T-helper 2 cell (primary cell): Measurements from ENCODE around the gene OR2V2.
"Not testable (repeated sequence)": the region's sequence is repeated elsewhere in the genome, so short reads cannot be mapped to it uniquely, and the experiment has no call there.

ENCODE experiments used
- DNase-seq, 5 experiments: peaks; one replicate each; pipeline versions ENCODE4 v3.0.0 to v3.0.0-alpha.2; 2012 to 2022
- total RNA-seq, 2 donors: gene quantifications; one replicate each; lab custom pipeline; 2026; lab: John Stamatoyannopoulos, UW

OR2V2 gene
- 0 reads per million in 2 donors for total RNA-seq

- DNase-seq: not testable (repeated sequence)
Measured at GRCh38 chr5:181146927-181147636, at the start of gene OR2V2. Gene OR2V2 (plus strand): TSS chr5:181147586. CDS start chr5:181154943, 7,357 bp downstream.

GRCh38 chr5:181097759-181098491 lies 49.5 kb upstream of the OR2V2 start:
- DNase-seq: not testable (repeated sequence)

- no peak for DNase-seq
Measured at GRCh38 chr5:181098762-181099601, 48.4 kb upstream of the OR2V2 start.

- no peak for DNase-seq
Measured at GRCh38 chr5:181099602-181100086, 47.7 kb upstream of the OR2V2 start.

GRCh38 chr5:181100121-181100875 lies 47.1 kb upstream of the OR2V2 start:
- no peak for DNase-seq

GRCh38 chr5:181101030-181101641 lies 46.2 kb upstream of the OR2V2 start:
- DNase-seq: not testable (repeated sequence)

- DNase-seq: not testable (repeated sequence)
Measured at GRCh38 chr5:181101930-181102674, 45.3 kb upstream of the OR2V2 start.

GRCh38 chr5:181104259-181104568 lies 43.2 kb upstream of the OR2V2 start:
- DNase-seq: not testable (repeated sequence)

GRCh38 chr5:181104606-181105390 lies 42.6 kb upstream of the OR2V2 start:
- DNase-seq: not testable (repeated sequence)

GRCh38 chr5:181105391-181106025 lies 41.9 kb upstream of the OR2V2 start:
- DNase-seq: no peak

GRCh38 chr5:181107699-181108098 lies 39.7 kb upstream of the OR2V2 start:
- DNase-seq: no peak

- no peak for DNase-seq
Measured at GRCh38 chr5:181108578-181109165, 38.7 kb upstream of the OR2V2 start.

- no peak for DNase-seq
Measured at GRCh38 chr5:181109489-181110013, 37.8 kb upstream of the OR2V2 start.

GRCh38 chr5:181111010-181111409 lies 36.4 kb upstream of the OR2V2 start:
- no peak for DNase-seq

- no peak for DNase-seq
Measured at GRCh38 chr5:181112476-181112875, 34.9 kb upstream of the OR2V2 start.

- DNase-seq: not testable (repeated sequence)
Measured at GRCh38 chr5:181113572-181113971, 33.8 kb upstream of the OR2V2 start.

GRCh38 chr5:181114284-181114843 lies 33.0 kb upstream of the OR2V2 start:
- no peak for DNase-seq
